OCI-LY1 (cell line): Measurements from ENCODE around the gene RALGPS2.

Experiments used
- EZH2 ChIP-seq: fragments of 200-600 bp; sonication (generic), shearing (Covaris generic); IDR thresholded peaks from 2 replicates; pipeline ENCODE4 v1.8.0; 2017; ENCODE audit warnings: borderline replicate concordance, mixed run types, mild to moderate bottlenecking, antibody characterized with exemption, low read length, moderate library complexity, mixed read lengths
- TF ChIP-seq, protein P1 (sequence below): fragments of 200-600 bp; sonication (generic), shearing (Covaris generic); IDR thresholded peaks from 2 replicates; pipeline ENCODE4 v1.5.1; 2017; ENCODE audit warnings: mild to moderate bottlenecking, antibody characterized with exemption, low read length, moderate library complexity, mixed read lengths

DNA sequence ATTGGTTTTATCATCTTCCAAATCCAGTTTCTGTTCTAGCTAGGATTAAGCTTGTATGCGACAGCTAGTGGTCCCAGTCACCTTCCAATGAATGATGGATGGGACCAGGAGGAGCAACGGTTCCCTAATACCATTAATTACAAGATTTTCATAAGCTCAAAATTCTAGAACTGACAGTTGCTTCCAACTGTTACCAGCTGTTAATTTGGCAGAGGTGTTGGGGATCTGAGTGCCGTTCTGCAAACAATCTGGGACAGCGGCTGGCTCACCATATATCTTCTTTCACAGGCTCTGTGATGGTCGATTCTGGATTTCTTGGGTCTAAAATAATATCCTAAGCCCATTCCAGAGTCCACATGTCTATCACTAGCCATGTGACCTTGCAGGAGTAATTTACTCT is 34.5 kb upstream of the RALGPS2 start:
- no peak for TF ChIP-seq EZH2
- TF ChIP-seq, protein P1, sequence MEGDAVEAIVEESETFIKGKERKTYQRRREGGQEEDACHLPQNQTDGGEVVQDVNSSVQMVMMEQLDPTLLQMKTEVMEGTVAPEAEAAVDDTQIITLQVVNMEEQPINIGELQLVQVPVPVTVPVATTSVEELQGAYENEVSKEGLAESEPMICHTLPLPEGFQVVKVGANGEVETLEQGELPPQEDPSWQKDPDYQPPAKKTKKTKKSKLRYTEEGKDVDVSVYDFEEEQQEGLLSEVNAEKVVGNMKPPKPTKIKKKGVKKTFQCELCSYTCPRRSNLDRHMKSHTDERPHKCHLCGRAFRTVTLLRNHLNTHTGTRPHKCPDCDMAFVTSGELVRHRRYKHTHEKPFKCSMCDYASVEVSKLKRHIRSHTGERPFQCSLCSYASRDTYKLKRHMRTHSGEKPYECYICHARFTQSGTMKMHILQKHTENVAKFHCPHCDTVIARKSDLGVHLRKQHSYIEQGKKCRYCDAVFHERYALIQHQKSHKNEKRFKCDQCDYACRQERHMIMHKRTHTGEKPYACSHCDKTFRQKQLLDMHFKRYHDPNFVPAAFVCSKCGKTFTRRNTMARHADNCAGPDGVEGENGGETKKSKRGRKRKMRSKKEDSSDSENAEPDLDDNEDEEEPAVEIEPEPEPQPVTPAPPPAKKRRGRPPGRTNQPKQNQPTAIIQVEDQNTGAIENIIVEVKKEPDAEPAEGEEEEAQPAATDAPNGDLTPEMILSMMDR, result no peak
